Keratinocyte (primary cell): ENCODE measurements around the gene UBE2I. TPM values are rescaled to one million over a fixed set of nuclear protein-coding genes. Genes with fewer than 3 reads are reported as not detected.
A peak's percentile ranks its signal among the peaks of the same experiment; 100 is the strongest.

Source experiments
- DNase-seq: peaks from one replicate; pipeline ENCODE4 v3.0.0-alpha.2; 2011; ENCODE audit warnings: low read depth, missing footprints, low spot score
- FAIRE-seq: peaks from 2 replicates; lab custom pipeline; 2011; peaks lifted over from hg19 to GRCh38; lab: Jason Lieb, UNC
- H2AFZ ChIP-seq: 2 replicates; pipeline ENCODE4 v1.6.0; 2012; ENCODE audit warnings: low read length, control low read depth, inconsistent platforms; ENCODE audit not compliant: control insufficient read depth
- H3K27ac ChIP-seq: 2 replicates; pipeline ENCODE4 v1.5.1; 2011; ENCODE audit warnings: low read length; ENCODE audit not compliant: control insufficient read depth, insufficient read depth
- H3K27me3 ChIP-seq: 3 replicates; pipeline ENCODE4 v1.6.0; 2011; ENCODE audit warnings: low read length; ENCODE audit not compliant: control insufficient read depth, insufficient read depth; ENCODE audit errors: extremely low read depth
- H3K36me3 ChIP-seq, 2 experiments: 2 replicates in 1 of 2; 3 replicates in 1 of 2; pipeline ENCODE4 v1.5.1; 2011; ENCODE audit warnings: low read length in 2 of 2, mild to moderate bottlenecking in 1 of 2; ENCODE audit not compliant: control insufficient read depth in 2 of 2, insufficient read depth in 2 of 2; ENCODE audit errors: extremely low read depth in 1 of 2
- H3K4me1 ChIP-seq: 3 replicates; pipeline ENCODE4 v1.5.1; 2011; ENCODE audit warnings: low read length; ENCODE audit not compliant: control insufficient read depth, insufficient read depth; ENCODE audit errors: extremely low read depth
- H3K4me2 ChIP-seq: 3 replicates; pipeline ENCODE4 v1.6.0; 2011; ENCODE audit warnings: low read depth, low read length; ENCODE audit not compliant: control insufficient read depth, insufficient read depth; ENCODE audit errors: extremely low read depth
- H3K4me3 ChIP-seq, 3 experiments: fragments of 200-600 bp in 1 of 3; sonication (generic) in 1 of 3; 2 replicates in 2 of 3; 3 replicates in 1 of 3; pipeline ENCODE4 v1.5.1; 2011 to 2016; ENCODE audit warnings: low read length in 3 of 3, mild to moderate bottlenecking in 3 of 3, control low read depth in 2 of 3, inconsistent platforms in 1 of 3, low read depth in 1 of 3, mixed read lengths in 1 of 3, mixed run types in 1 of 3, moderate library complexity in 1 of 3; ENCODE audit not compliant: control insufficient read depth in 2 of 3, insufficient read depth in 2 of 3; ENCODE audit errors: extremely low read depth in 1 of 3
- H3K79me2 ChIP-seq: 2 replicates; pipeline ENCODE4 v1.6.0; 2012; ENCODE audit warnings: low read length; ENCODE audit not compliant: control insufficient read depth, insufficient read depth
- H3K9ac ChIP-seq: 3 replicates; pipeline ENCODE4 v1.6.0; 2011; ENCODE audit warnings: low read length; ENCODE audit not compliant: control insufficient read depth, insufficient read depth; ENCODE audit errors: extremely low read depth
- H3K9me1 ChIP-seq: 3 replicates; pipeline ENCODE4 v1.6.0; 2011; ENCODE audit warnings: low read length; ENCODE audit not compliant: control insufficient read depth, insufficient read depth; ENCODE audit errors: extremely low read depth
- H3K9me3 ChIP-seq: 2 replicates; pipeline ENCODE4 v1.5.1; 2012; ENCODE audit warnings: low read depth, low read length; ENCODE audit not compliant: control insufficient read depth
- H4K20me1 ChIP-seq: 3 replicates; pipeline ENCODE4 v1.6.0; 2011; ENCODE audit warnings: low read length; ENCODE audit not compliant: control insufficient read depth, insufficient read depth; ENCODE audit errors: extremely low read depth
- CTCF ChIP-seq, 3 experiments: IDR thresholded peaks in 1 of 3; conservative IDR thresholded peaks in 1 of 3; optimal IDR thresholded peaks in 1 of 3; 2 replicates in 2 of 3; 3 replicates in 1 of 3; pipeline versions ENCODE3 to v1.5.1; 2011; ENCODE audit warnings: low read length in 3 of 3, mild to moderate bottlenecking in 3 of 3, moderate library complexity in 2 of 3, control low read depth in 1 of 3, inconsistent platforms in 1 of 3; ENCODE audit not compliant: insufficient read depth in 2 of 3; ENCODE audit errors: extremely low read depth in 1 of 3
- EZH2 ChIP-seq: IDR thresholded peaks from one replicate; pipeline ENCODE4 v1.6.1; 2012; ENCODE audit warnings: inconsistent platforms, mild to moderate bottlenecking, low read length, moderate library complexity
- dilution Hi-C: fragments of 300-500 bp; cut with MboI; formaldehyde crosslinking; loops from one replicate; pipeline ENCODE4 v1.7.0; 2020; ENCODE audit warnings: low sequenced_read_pairs; ENCODE audit not compliant: extremely low pct_ligation_motif_present
- polyA plus RNA-seq, 5 experiments: library from polyadenylated mRNA; depleted of rRNA in 3 of 5; stranded (reverse) in 3 of 5; stranded (forward) in 1 of 5; unstranded in 1 of 5; fragments of >200 nt; gene quantifications; 1 replicate in 1 of 5; 2 replicates in 3 of 5; 3 replicates in 1 of 5; pipeline versions ENCODE4 v1.2.1 to v1.2.3, GENCODE V29; 2011 to 2012; ENCODE audit warnings: missing spikeins in 2 of 5, low read depth in 1 of 5, low replicate concordance in 1 of 5

Gene UBE2I
- polyA plus RNA-seq, 1 donor (not counting 4 experiments of a cell fraction or from before 2014, with no cell fraction given) = 157 TPM

- H3K4me3 ChIP-seq = peak overlapping the region in 1 of 3 experiments; percentile 26
- peak overlapping the region; percentile 66 for H3K4me2 ChIP-seq
- H3K27me3 ChIP-seq = peaks cover 15% of the 10 kb centered on the region
- no peaks in the 10 kb centered on the region for H4K20me1 ChIP-seq
- H2AFZ ChIP-seq = no peak overlapping the region
- H3K36me3 ChIP-seq = peaks cover 0 to 1% of the 10 kb centered on the region in 2 experiments
- H3K79me2 ChIP-seq = no peaks in the 10 kb centered on the region
- H3K9me1 ChIP-seq = no peaks in the 10 kb centered on the region
- H3K9ac ChIP-seq = no peak overlapping the region
- TF ChIP-seq EZH2 (peak; percentile 36), CTCF (optimal IDR thresholded peaks at IDR 0.05 in 1 of 3, IDR thresholded peaks at IDR 0.05 in 1 of 3, conservative IDR thresholded peaks at IDR 0.05 in 1 of 3; ENCODE audit: extremely low read depth in 1 of 3, insufficient read depth in 2 of 3, low read length in 3 of 3) (no peak)
- H3K4me1 ChIP-seq = peaks cover 21% of the 10 kb centered on the region
- dilution Hi-C loops = no loop called here
- no peak overlapping the region for H3K27ac ChIP-seq
- FAIRE-seq (no peak), DNase-seq (no peak)
- H3K9me3 ChIP-seq = no peaks in the 10 kb centered on the region
Observed at GRCh38 chr16:1343428-1344242, 34.2 kb downstream of the UBE2I start.

- dilution Hi-C loops = no loop called here
- Histone ChIP-seq H3K9me1 (no peaks in the 10 kb centered on the region), H3K9ac (no peak overlapping the region), H3K79me2 (no peaks in the 10 kb centered on the region), H4K20me1 (no peaks in the 10 kb centered on the region), H2AFZ (no peak overlapping the region), H3K4me2 (no peak overlapping the region), H3K27me3 (peaks cover 14% of the 10 kb centered on the region), H3K4me3 (no peak overlapping the region), H3K9me3 (no peaks in the 10 kb centered on the region), H3K4me1 (peaks cover 21% of the 10 kb centered on the region), H3K36me3 (peaks cover 7 to 8% of the 10 kb centered on the region in 2 experiments), H3K27ac (no peak overlapping the region)
- TF ChIP-seq EZH2 = no peak
- no peak for TF ChIP-seq CTCF (optimal IDR thresholded peaks at IDR 0.05 in 1 of 3, IDR thresholded peaks at IDR 0.05 in 1 of 3, conservative IDR thresholded peaks at IDR 0.05 in 1 of 3; ENCODE audit: extremely low read depth in 1 of 3, insufficient read depth in 2 of 3, low read length in 3 of 3)
- DNase-seq (no peak), FAIRE-seq (no peak)
Observed at GRCh38 chr16:1344499-1344898, 35.1 kb downstream of the UBE2I start.
